GM18507 (cell line): ENCODE measurements around the gene TEDDM1.
"Not testable (repeated sequence)": the region's sequence is repeated elsewhere in the genome, so short reads cannot be mapped to it uniquely, and the experiment has no call there.

ENCODE experiments used
- DNase-seq: peaks from one replicate; pipeline ENCODE4 v3.0.0; 2011; ENCODE audit warnings: low read depth; ENCODE audit not compliant: insufficient read length; ENCODE audit errors: extremely low spot score
- FAIRE-seq: peaks from 2 replicates; lab custom pipeline; 2011; peaks lifted over from hg19 to GRCh38; lab: Jason Lieb, UNC

Gene TEDDM1

DNA sequence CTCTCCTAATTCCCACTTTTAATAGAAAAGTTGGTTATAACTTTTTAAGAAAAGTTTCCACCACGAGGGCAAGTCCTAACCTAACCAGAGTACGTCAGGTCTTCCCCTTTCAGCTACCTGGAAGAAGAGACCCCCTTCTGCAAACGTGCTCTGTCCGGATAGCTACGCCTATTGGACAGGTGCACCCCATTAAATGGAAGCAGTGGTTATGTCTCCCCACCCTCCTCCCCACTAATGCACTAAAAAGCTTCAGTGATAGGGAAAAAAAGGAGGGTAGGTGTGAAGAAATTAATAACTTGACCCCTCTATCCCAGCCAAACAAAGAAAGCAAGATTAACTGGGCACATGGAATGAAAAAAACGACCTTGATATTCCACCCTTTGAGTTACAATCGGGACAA lies 16.5 kb downstream of the TEDDM1 start:
- DNase-seq (no peak), FAIRE-seq (no peak)

DNA sequence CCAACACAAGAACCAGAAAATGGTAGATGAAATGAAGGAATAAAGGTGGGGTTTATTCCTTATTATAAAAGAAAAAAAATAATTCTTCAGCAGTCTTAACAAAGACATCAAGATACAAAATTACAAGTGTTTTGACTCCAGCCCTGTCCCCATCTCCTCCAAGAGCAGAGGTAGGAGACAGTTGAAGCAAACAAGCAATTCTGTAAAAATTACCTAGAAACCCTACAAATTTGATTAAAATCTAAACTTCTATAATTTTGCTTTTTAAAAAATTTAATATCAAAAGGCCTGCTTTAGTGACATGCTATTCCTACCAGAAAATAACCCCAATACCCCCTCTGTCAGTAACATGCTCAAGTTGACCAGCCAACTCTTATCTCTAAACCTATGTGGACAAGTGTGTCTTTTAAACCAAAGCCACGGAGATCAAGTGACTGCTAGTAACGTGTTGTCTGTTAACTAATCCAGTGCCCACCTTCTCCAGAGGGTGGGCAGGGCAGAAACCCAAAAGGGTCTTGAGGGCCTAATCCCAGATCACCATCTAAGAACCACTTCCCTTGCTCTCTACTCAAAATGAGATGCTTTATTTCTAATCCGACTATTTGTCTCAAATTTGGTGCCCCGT lies 17.3 kb downstream of the TEDDM1 start:
- FAIRE-seq, result no peak
- no peak for DNase-seq

DNA sequence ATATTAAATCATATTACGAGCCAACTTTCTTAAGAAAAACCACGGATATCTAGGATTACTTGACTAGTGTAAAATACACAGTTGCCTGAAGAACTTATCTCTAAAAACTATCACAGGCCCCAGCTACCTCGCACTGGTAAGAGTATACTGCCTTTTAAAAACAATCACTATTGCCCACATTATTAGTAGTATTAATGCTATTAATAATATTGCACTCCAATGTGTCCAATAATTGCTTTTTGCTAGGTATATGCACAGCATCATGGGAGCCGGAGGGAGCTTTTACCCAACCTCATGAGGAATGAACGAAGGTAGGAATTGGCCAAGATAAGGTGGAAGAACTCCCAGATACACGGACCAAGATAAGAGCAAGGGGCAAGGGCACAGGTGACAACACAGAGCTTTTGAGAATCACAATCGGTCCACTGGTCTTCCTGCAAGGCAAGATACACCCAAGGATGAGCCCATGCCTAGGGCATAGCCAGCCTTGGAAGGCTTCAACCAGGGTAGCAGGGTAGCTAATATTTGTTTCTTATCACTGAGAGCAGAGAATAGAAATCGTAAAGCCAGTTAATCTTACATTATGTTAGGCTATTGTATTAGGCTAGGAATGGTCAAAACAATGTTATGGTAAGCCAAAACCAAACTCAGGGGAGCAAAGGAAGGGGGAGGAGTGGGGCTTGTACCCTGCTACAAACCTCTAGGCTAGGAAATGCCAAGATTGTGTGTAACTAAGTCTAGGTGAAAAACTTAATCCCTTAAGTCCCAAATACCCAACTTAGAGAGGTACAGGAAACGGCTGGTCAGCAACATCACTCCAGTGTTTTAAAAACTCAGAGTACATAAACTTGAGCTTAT lies 18.3 kb downstream of the TEDDM1 start:
- DNase-seq (no peak), FAIRE-seq (no peak)

DNA sequence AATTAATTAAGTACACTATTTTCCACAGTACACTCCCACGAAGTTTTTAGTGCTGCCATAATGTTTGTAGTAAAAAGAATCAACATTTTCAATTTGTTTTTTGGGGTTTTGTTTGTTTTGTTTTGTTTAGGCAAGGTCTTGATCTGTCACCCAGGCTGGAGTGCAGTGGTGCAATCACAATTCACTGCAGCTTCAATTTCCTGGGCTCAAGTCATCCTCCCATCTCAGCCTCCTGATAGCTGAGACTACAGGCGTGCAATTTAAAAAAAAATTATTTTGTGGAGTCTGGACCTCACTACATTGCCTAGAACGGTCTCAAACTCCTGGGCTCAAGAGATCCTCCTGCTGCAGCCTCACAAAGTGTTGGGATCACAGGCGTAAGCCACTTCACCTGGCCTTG lies 20.3 kb downstream of the TEDDM1 start:
- DNase-seq (no peak), FAIRE-seq (no peak)

GRCh38 chr1:182379781-182380180 lies 20.7 kb downstream of the TEDDM1 start:
- DNase-seq, FAIRE-seq: not testable (repeated sequence)

GRCh38 chr1:182376936-182377574 lies 23.4 kb downstream of the TEDDM1 start:
- DNase-seq (no peak), FAIRE-seq (no peak)

DNA sequence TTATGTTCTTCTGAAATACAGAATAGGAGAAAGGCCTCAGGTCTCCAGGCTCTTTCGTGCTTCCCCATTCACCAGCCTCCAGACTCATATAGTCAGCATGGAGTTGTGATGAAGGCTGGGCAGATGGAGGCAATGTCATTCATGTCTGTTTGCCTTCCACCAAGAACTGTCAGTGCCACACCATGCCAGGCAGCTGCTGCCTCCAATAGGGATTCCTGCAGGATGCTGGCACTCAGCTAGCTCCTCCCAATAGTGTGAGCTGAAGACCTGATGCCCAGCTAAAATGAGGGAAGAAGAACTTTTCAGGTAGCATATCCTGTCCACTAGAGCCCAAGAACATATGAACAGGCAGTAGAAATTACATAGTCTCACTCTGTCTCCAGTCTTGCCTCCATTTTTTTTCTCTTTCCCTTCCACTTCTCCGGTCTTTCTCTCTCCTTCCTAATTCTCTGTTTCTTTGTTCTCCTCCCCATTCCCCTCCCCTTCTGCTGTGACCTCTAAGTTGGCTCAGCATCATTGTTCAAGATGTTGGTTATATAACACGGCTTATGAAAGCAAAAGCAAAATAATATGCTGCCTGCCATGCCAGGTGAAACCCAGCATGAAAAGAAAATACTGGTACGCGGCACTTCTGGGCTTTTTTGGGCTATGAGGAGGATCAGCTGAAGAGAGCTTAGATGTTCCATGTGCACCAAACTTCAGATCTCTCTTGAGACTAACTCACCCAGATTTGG lies 26.2 kb downstream of the TEDDM1 start:
- DNase-seq (no peak), FAIRE-seq (no peak)

DNA sequence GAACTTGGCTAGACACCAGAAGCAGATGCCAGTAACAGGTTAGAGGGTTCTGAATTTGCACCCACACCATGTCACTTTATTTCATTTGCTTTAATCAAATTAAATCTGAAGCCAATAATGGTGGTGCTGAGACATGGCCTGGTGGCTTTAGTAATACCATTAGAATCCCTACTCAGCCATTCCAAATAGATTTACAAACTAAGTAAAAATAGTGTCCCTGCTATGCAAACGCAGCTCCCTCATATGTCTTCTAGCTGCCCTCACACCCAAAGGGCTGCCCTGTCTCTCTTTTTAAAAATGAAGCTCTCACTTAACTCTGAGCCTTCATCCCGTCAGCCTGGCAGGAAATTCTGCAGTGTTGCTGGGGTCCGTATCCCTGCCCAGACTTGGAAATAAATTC lies 29.9 kb downstream of the TEDDM1 start:
- no peak for FAIRE-seq
- no peak for DNase-seq

GRCh38 chr1:182368903-182369302 lies 31.6 kb downstream of the TEDDM1 start:
- DNase-seq, result no peak
- FAIRE-seq, result peak; percentile 15

- DNase-seq (no peak), FAIRE-seq (peak; percentile 5)
Measured at GRCh38 chr1:182368358-182368757, 32.1 kb downstream of the TEDDM1 start.

DNA sequence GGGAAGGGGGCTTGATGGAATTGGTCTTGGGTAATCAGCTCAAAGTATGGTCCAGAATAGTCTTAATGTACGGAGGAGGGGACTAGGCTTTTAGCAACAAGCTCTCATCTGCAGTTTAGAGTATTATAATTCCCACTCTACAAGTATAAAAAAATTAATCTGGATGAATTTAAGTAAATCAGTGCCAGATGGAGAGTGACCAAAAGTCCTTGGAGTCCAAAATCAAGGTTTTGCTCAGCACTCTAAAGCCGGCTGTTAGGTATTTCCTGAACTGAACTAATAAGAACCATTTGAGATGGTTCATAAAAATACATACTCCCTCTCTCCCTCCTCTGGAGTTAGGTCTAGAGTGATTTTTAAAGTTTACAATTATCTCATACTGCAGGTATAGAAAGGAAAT lies 32.5 kb downstream of the TEDDM1 start:
- FAIRE-seq, result no peak

DNA sequence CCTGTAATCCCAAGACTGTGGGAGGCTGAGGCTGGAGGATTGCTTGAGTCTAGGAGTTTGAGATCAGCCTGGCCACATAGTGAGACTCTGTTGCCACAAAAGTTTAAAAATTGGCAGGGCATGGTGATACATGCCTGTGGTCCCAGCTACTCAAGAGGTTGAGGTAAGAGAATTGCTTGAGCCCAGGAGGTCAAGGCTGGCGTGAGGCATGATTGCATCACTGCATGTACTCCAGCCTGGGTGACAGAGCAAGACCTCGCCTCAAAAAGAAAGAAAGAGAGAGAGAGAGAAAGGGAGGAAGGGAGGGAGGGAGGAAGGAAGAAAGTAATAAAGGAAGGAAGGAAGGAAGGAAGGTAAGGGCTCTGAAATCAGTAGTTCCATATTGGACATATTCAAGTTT lies 33.9 kb downstream of the TEDDM1 start:
- DNase-seq (no peak), FAIRE-seq (no peak)

More for the DNA sequence above, 32.5 kb downstream of the TEDDM1 start:
- DNase-seq, result no peak

DNA sequence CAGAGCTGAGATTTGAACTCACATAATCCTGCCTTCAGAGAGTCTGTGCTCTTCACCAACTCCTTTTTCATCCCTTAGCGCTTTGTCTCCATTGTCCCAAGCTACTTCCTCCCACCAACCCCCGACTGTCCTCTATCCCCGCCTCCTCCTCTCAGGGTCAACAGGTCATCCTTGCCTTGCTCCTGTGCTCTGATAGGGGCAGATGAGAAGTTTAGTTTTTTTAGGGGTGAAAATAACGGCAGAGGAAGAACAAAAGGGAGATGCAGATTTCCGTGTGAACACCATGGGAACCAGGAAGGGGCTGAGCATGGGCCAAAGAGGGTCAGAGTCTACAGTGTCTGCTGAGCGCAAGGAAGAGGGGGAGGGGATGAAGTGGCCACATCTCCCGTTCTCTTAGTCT lies 40.8 kb downstream of the TEDDM1 start:
- DNase-seq (no peak), FAIRE-seq (no peak)

DNA sequence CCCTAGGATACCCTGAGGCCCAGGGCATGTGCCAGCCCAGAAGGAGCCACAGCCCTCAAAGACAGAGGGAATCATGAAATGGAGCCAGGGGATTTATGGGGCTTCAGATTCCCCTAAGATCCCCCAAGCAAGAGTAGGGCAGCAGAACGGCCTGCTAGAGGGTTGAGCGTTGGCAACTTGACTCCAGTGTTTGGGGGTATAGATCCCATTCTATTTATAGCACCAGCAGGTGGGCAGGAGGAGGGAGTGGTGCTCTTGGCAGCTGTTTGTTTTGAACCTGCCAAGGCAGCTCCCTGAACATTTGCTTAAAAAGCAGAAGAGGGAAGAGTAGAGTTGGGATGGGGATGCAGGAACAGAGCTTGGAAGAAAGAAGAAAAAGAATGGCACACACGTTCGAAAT lies 42.6 kb downstream of the TEDDM1 start:
- FAIRE-seq (no peak), DNase-seq (no peak)

GRCh38 chr1:182357171-182357570 lies 43.3 kb downstream of the TEDDM1 start:
- FAIRE-seq (no peak), DNase-seq (no peak)

- FAIRE-seq, result no peak
- DNase-seq, result no peak
Measured at GRCh38 chr1:182355723-182356098, 44.8 kb downstream of the TEDDM1 start.

GRCh38 chr1:182351790-182352364 lies 48.6 kb downstream of the TEDDM1 start:
- no peak for FAIRE-seq
- no peak for DNase-seq

DNA sequence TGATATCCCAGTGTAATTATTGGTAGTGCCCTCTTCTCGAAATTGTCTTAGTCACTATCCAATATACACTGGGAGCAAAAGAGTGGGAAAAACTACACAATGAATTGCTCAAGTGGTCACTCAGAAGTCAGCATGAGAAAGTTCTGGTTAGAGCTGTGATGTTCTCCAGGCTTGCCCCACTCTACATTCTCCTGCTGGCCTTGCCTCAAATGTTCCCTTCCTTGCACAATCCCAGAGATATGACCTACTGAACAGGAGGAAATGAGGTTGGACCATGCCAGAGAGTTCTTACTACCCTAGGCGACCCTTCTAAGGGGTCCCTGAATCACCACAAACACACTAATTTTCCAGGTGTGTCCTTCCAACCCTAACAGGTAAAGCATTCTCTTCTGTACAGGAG lies 49.6 kb downstream of the TEDDM1 start:
- no peak for FAIRE-seq

GRCh38 chr1:182348961-182349747 lies 51.3 kb downstream of the TEDDM1 start:
- FAIRE-seq (no peak), DNase-seq (no peak)

More for the DNA sequence above, 49.6 kb downstream of the TEDDM1 start:
- no peak for DNase-seq
